T-helper 22 cell (primary cell): ENCODE data around the gene PARP4.
"Not testable (repeated sequence)": the region's sequence is repeated elsewhere in the genome, so short reads cannot be mapped to it uniquely, and the experiment has no call there.

Experiments
- DNase-seq: peaks from one replicate; pipeline ENCODE4 v3.0.0-alpha.2; 2020; ENCODE audit warnings: low read depth

Gene PARP4

GRCh38 chr13:24505756-24506155, 6.8 kb downstream of the PARP4 start:
- DNase-seq: no peak

- no peak for DNase-seq
Observed at GRCh38 chr13:24505256-24505655, 7.3 kb downstream of the PARP4 start.

GRCh38 chr13:24503379-24503696, 9.2 kb downstream of the PARP4 start:
- no peak for DNase-seq

GRCh38 chr13:24502533-24503378, 9.8 kb downstream of the PARP4 start:
- no peak for DNase-seq

- DNase-seq: no peak
Observed at GRCh38 chr13:24500977-24501376, 11.6 kb downstream of the PARP4 start.

GRCh38 chr13:24497742-24498141, 14.8 kb downstream of the PARP4 start:
- no peak for DNase-seq

GRCh38 chr13:24496295-24496694, 16.3 kb downstream of the PARP4 start:
- not testable (repeated sequence) for DNase-seq

- DNase-seq: no peak
Observed at GRCh38 chr13:24495151-24495729, 17.3 kb downstream of the PARP4 start.

- no peak for DNase-seq
Observed at GRCh38 chr13:24493356-24493755, 19.2 kb downstream of the PARP4 start.

- no peak for DNase-seq
Observed at GRCh38 chr13:24491845-24492244, 20.7 kb downstream of the PARP4 start.

GRCh38 chr13:24489721-24490120, 22.9 kb downstream of the PARP4 start:
- no peak for DNase-seq

GRCh38 chr13:24488092-24488491, 24.5 kb downstream of the PARP4 start:
- DNase-seq: not testable (repeated sequence)

- not testable (repeated sequence) for DNase-seq
Observed at GRCh38 chr13:24486017-24486657, 26.4 kb downstream of the PARP4 start.

GRCh38 chr13:24473686-24474085, 38.9 kb downstream of the PARP4 start:
- no peak for DNase-seq

- not testable (repeated sequence) for DNase-seq
Observed at GRCh38 chr13:24472129-24472528, 40.4 kb downstream of the PARP4 start.

GRCh38 chr13:24463078-24463477, 49.5 kb downstream of the PARP4 start:
- no peak for DNase-seq

- DNase-seq: no peak
Observed at GRCh38 chr13:24460256-24460655, 52.3 kb downstream of the PARP4 start.

GRCh38 chr13:24459726-24460125, 52.9 kb downstream of the PARP4 start:
- no peak for DNase-seq

GRCh38 chr13:24459234-24459633, 53.3 kb downstream of the PARP4 start:
- no peak for DNase-seq

GRCh38 chr13:24458736-24459135, 53.8 kb downstream of the PARP4 start:
- DNase-seq: no peak

- no peak for DNase-seq
Observed at GRCh38 chr13:24456396-24456795, 56.2 kb downstream of the PARP4 start.

- DNase-seq: no peak
Observed at GRCh38 chr13:24454056-24454455, 58.5 kb downstream of the PARP4 start.

- no peak for DNase-seq
Observed at GRCh38 chr13:24452044-24452443, 60.5 kb downstream of the PARP4 start.
